Panc1 (cell line): ENCODE measurements around the gene CROT. TPM values are rescaled to one million over a fixed set of nuclear protein-coding genes. Genes with fewer than 3 reads are reported as not detected.

ENCODE experiments used
- ATAC-seq: fragments of 200-7000 bp; cut with Tn5 transposase; 2 replicates; pipeline ENCODE4 v1.9.1; 2020; ENCODE audit warnings: mild to moderate bottlenecking, moderate library complexity
- BruUV-seq: library from RNA; stranded (reverse); fragments of 400-500 nt; replicated peaks from 2 replicates; lab custom pipeline; 2021; lab: Mats Ljungman, UMichigan
- CTCF ChIA-PET: fragments of 300-600 bp; sonication (Branson Sonifier 250); formaldehyde crosslinking; loops from one replicate; lab custom pipeline; 2022; ENCODE audit warnings: antibody characterized with exemption; lab: Charles Lee
- POLR2A ChIA-PET: fragments of 300-600 bp; sonication (Branson Sonifier 250); formaldehyde crosslinking; loops from one replicate; lab custom pipeline; 2022; ENCODE audit warnings: antibody characterized with exemption; lab: Charles Lee
- DNase-seq: peaks from one replicate; pipeline ENCODE4 v3.0.0-alpha.2; 2010; ENCODE audit warnings: low read depth, low spot score
- H3K27ac ChIP-seq: 2 replicates; pipeline ENCODE4 v1.5.1; 2011; ENCODE audit warnings: mild to moderate bottlenecking, low read length, inconsistent platforms
- H3K27me3 ChIP-seq: fragments of 200-500 bp; sonication (Bioruptor generic); 2 replicates; pipeline ENCODE4 v1.6.0; 2014; ENCODE audit warnings: low read length, inconsistent platforms; ENCODE audit not compliant: control insufficient read depth, insufficient read depth
- H3K36me3 ChIP-seq: fragments of 200-500 bp; sonication (Bioruptor generic); 2 replicates; pipeline ENCODE4 v1.5.1; 2014; ENCODE audit warnings: inconsistent platforms, mild to moderate bottlenecking, low read length, moderate library complexity; ENCODE audit not compliant: control insufficient read depth, insufficient read depth
- H3K4me1 ChIP-seq: 2 replicates; pipeline ENCODE4 v1.5.1; 2011; ENCODE audit warnings: inconsistent platforms, mild to moderate bottlenecking, low read length, moderate library complexity; ENCODE audit not compliant: control insufficient read depth, insufficient read depth
- H3K4me3 ChIP-seq, 2 experiments: 2 replicates each; pipeline ENCODE4 v1.5.1; 2011 to 2012; ENCODE audit warnings: low read depth in 2 of 2, low read length in 2 of 2, mild to moderate bottlenecking in 2 of 2, inconsistent platforms in 1 of 2, moderate library complexity in 1 of 2
- H3K9me3 ChIP-seq: fragments of 200-500 bp; sonication (Bioruptor generic); 2 replicates; pipeline ENCODE4 v1.5.1; 2014; ENCODE audit warnings: low read depth, mild to moderate bottlenecking, inconsistent platforms, low read length, moderate library complexity; ENCODE audit not compliant: control insufficient read depth, insufficient read depth
- POLR2AphosphoS5 ChIP-seq: IDR thresholded peaks from 2 replicates; pipeline ENCODE4 v1.6.1; 2012; ENCODE audit warnings: mild to moderate bottlenecking, low read depth, low read length, moderate library complexity
- SIN3A ChIP-seq: IDR thresholded peaks from 2 replicates; pipeline ENCODE4 v1.6.1; 2012; ENCODE audit warnings: low read depth, mild to moderate bottlenecking, low read length, moderate library complexity, borderline replicate concordance; ENCODE audit not compliant: insufficient read depth
- TCF7L2 ChIP-seq: IDR thresholded peaks from 2 replicates; pipeline ENCODE4 v1.6.1; 2011; ENCODE audit warnings: mild to moderate bottlenecking, low read depth, low read length, inconsistent platforms
- in situ Hi-C: cut with HindIII; loops from 2 replicates; pipeline ENCODE4 v1.10.0; 2016; ENCODE audit warnings: low sequenced_read_pairs, low pct_unique_long_range_greater_than_20kb
- intact Hi-C: fragments of 100-400 bp; cut with micrococcal nuclease; formaldehyde crosslinking; loops from one replicate; pipeline ENCODE4 v1.10.0; 2022; ENCODE audit not compliant: unreplicated experiment
- total RNA-seq: library from RNA; stranded (reverse); gene quantifications from one replicate; pipeline ENCODE4 v1.2.1, GENCODE V29; 2021; ENCODE audit not compliant: unreplicated experiment
- TF ChIP-seq, protein P1 (sequence below), 2 experiments: IDR thresholded peaks; 2 replicates each; pipeline ENCODE4 v1.6.1; 2011 to 2012; ENCODE audit warnings: low read depth in 2 of 2, control low read depth in 1 of 2, low read length in 1 of 2, mild to moderate bottlenecking in 1 of 2, moderate library complexity in 1 of 2; ENCODE audit not compliant: insufficient read depth in 1 of 2
- TF ChIP-seq, protein P2 (sequence below): fragments of 450-650 bp; IDR thresholded peaks from 2 replicates; pipeline ENCODE4 v1.5.1; 2017; ENCODE audit warnings: mild to moderate bottlenecking

The CROT gene
- total RNA-seq, 1 experiment from 2014 or later = 9.8 TPM

- Histone ChIP-seq H3K4me1 (no peaks in the 10 kb centered on the region), H3K27ac (no peak overlapping the region), H3K9me3 (no peaks in the 10 kb centered on the region), H3K4me3 (no peak overlapping the region), H3K27me3 (no peaks in the 10 kb centered on the region), H3K36me3 (no peaks in the 10 kb centered on the region)
- no peak for ATAC-seq
- TF ChIP-seq POLR2AphosphoS5 (no peak), SIN3A (no peak), TCF7L2 (no peak)
- TF ChIP-seq, protein P1, sequence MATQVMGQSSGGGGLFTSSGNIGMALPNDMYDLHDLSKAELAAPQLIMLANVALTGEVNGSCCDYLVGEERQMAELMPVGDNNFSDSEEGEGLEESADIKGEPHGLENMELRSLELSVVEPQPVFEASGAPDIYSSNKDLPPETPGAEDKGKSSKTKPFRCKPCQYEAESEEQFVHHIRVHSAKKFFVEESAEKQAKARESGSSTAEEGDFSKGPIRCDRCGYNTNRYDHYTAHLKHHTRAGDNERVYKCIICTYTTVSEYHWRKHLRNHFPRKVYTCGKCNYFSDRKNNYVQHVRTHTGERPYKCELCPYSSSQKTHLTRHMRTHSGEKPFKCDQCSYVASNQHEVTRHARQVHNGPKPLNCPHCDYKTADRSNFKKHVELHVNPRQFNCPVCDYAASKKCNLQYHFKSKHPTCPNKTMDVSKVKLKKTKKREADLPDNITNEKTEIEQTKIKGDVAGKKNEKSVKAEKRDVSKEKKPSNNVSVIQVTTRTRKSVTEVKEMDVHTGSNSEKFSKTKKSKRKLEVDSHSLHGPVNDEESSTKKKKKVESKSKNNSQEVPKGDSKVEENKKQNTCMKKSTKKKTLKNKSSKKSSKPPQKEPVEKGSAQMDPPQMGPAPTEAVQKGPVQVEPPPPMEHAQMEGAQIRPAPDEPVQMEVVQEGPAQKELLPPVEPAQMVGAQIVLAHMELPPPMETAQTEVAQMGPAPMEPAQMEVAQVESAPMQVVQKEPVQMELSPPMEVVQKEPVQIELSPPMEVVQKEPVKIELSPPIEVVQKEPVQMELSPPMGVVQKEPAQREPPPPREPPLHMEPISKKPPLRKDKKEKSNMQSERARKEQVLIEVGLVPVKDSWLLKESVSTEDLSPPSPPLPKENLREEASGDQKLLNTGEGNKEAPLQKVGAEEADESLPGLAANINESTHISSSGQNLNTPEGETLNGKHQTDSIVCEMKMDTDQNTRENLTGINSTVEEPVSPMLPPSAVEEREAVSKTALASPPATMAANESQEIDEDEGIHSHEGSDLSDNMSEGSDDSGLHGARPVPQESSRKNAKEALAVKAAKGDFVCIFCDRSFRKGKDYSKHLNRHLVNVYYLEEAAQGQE (IDR thresholded peaks at IDR 0.05; ENCODE audit: insufficient read depth in 1 of 2, low read depth in 2 of 2, low read length in 1 of 2) = no peak
- TF ChIP-seq, protein P2, sequence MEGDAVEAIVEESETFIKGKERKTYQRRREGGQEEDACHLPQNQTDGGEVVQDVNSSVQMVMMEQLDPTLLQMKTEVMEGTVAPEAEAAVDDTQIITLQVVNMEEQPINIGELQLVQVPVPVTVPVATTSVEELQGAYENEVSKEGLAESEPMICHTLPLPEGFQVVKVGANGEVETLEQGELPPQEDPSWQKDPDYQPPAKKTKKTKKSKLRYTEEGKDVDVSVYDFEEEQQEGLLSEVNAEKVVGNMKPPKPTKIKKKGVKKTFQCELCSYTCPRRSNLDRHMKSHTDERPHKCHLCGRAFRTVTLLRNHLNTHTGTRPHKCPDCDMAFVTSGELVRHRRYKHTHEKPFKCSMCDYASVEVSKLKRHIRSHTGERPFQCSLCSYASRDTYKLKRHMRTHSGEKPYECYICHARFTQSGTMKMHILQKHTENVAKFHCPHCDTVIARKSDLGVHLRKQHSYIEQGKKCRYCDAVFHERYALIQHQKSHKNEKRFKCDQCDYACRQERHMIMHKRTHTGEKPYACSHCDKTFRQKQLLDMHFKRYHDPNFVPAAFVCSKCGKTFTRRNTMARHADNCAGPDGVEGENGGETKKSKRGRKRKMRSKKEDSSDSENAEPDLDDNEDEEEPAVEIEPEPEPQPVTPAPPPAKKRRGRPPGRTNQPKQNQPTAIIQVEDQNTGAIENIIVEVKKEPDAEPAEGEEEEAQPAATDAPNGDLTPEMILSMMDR = no peak
- no peak for DNase-seq
- ChIA-PET POLR2A (no interaction called here), CTCF (no interaction called here)
- no TSS peak for BruUV-seq
- intact Hi-C loops = no loop called here
- in situ Hi-C loops = no loop called here
These were observed 9.3 kb upstream of the CROT start for GRCh38 chr7:87336136-87336535.

DNA sequence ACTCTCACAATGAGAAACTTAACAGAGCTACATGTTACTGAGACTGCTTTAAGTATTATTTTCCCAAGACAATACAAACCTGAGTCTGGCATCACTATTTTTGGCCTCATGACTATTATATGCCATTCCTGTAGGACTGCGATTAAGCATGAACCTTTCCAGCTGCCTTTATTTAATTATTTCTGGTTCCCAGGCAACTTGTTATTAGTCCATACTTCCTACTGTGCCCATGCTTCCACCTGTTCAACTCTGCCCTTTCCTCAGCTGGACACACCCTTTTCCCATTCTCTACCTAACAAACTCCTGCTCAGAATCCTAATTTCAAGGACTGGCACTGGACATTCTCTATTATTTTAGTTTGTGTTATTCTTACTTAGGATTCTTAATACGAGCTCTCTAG, 8.1 kb upstream of the CROT start:
- Histone ChIP-seq H3K36me3 (no peaks in the 10 kb centered on the region), H3K9me3 (no peaks in the 10 kb centered on the region), H3K27me3 (no peaks in the 10 kb centered on the region), H3K27ac (no peak overlapping the region), H3K4me3 (no peak overlapping the region), H3K4me1 (no peaks in the 10 kb centered on the region)
- POLR2A ChIA-PET = no interaction called here
- BruUV-seq = no TSS peak
- intact Hi-C loops (no loop called here), in situ Hi-C loops (no loop called here)
- ATAC-seq (no peak), DNase-seq (no peak)
- TF ChIP-seq POLR2AphosphoS5 (no peak), SIN3A (no peak), TCF7L2 (no peak)
- TF ChIP-seq, protein P1 (IDR thresholded peaks at IDR 0.05; ENCODE audit: insufficient read depth in 1 of 2, low read depth in 2 of 2, low read length in 1 of 2) = no peak
- TF ChIP-seq, protein P2 = no peak
- CTCF ChIA-PET = no interaction called here
